Natural killer cell (primary cell): Measurements from ENCODE around the gene ADGRB3. TPM values are rescaled to one million over a fixed set of nuclear protein-coding genes. Genes with fewer than 3 reads are reported as not detected.

Source experiments
- ATAC-seq, 3 donors: fragments of 150-1000 bp in 2 of 3; fragments of 200-7000 bp in 1 of 3; cut with Tn5 transposase; 1 replicate in 1 of 3; 2 replicates in 2 of 3; pipeline ENCODE4 v1.10.0; 2021; ENCODE audit warnings: mild to moderate bottlenecking in 2 of 3, moderate library complexity in 2 of 3
- DNase-seq, 2 donors: peaks; one replicate each; pipeline versions ENCODE4 v3.0.0 to v3.0.0-alpha.2; 2013 to 2021; ENCODE audit warnings: mixed read lengths in 1 of 2
- H3K27ac ChIP-seq: one replicate; pipeline ENCODE4 v1.5.1; 2013; ENCODE audit warnings: mild to moderate bottlenecking, low read length
- H3K27me3 ChIP-seq: one replicate; pipeline ENCODE4 v1.6.1; 2013; ENCODE audit warnings: low read length; ENCODE audit not compliant: control insufficient read depth, insufficient read depth
- H3K36me3 ChIP-seq: one replicate; pipeline ENCODE4 v1.6.1; 2013; ENCODE audit warnings: low read length; ENCODE audit not compliant: control insufficient read depth, insufficient read depth
- H3K4me1 ChIP-seq: one replicate; pipeline ENCODE4 v1.6.1; 2013; ENCODE audit warnings: low read length; ENCODE audit not compliant: control insufficient read depth, insufficient read depth
- H3K4me3 ChIP-seq: one replicate; pipeline ENCODE4 v1.5.1; 2013; ENCODE audit warnings: low read length
- H3K9me3 ChIP-seq: one replicate; pipeline ENCODE4 v1.6.1; 2013; ENCODE audit warnings: low read length; ENCODE audit not compliant: control insufficient read depth, insufficient read depth
- H3K27ac Mint-ChIP-seq, 2 donors: one replicate each; pipeline ENCODE4 v1.8.0; 2022; ENCODE audit warnings: mild to moderate bottlenecking in 2 of 2, mixed read lengths in 2 of 2, moderate library complexity in 1 of 2
- H3K27me3 Mint-ChIP-seq, 2 donors: one replicate each; pipeline ENCODE4 v1.8.0; 2022; ENCODE audit warnings: low read depth in 2 of 2, mixed read lengths in 2 of 2
- H3K36me3 Mint-ChIP-seq: one replicate; pipeline ENCODE4 v1.8.0; 2022; ENCODE audit warnings: mixed read lengths
- H3K4me1 Mint-ChIP-seq, 2 donors: one replicate each; pipeline ENCODE4 v1.8.0; 2022; ENCODE audit warnings: mixed read lengths in 2 of 2
- H3K4me3 Mint-ChIP-seq: one replicate; pipeline ENCODE4 v1.8.0; 2022; ENCODE audit warnings: mild to moderate bottlenecking, moderate library complexity, mixed read lengths
- H3K9me3 Mint-ChIP-seq, 2 donors: one replicate each; pipeline ENCODE4 v1.8.0; 2022; ENCODE audit warnings: mixed read lengths in 2 of 2
- CTCF ChIP-seq: fragments of 200-600 bp; IDR thresholded peaks from one replicate; pipeline ENCODE4 v1.8.0; 2022; ENCODE audit warnings: antibody characterized with exemption
- whole genome bisulfite sequencing: methylation state at CpG from one replicate; pipeline ENCODE4 v1.1.7; 2013; ENCODE audit warnings: missing lambda C conversion rate; ENCODE audit not compliant: insufficient coverage; 5-methylcytosine and 5-hydroxymethylcytosine counted together
- intact Hi-C: fragments of 100-400 bp; cut with micrococcal nuclease; formaldehyde crosslinking; loops from one replicate; pipeline ENCODE4 v1.14.2; 2022
- total RNA-seq, 4 donors: library from RNA; stranded (reverse); fragments of 120-200 nt in 1 of 4; gene quantifications; one replicate each; pipeline versions ENCODE4 v1.2.3 to v1.2.4, GENCODE V29; 2013 to 2022

The ADGRB3 gene
- total RNA-seq, 3 donors from 2014 or later (not counting 1 experiment from before 2014, with no cell fraction given), result not detected

- DNase-seq, result peak in 1 of 2 donors; percentile 38
- Histone ChIP-seq H3K4me3 (no peak overlapping the region), H3K27ac (no peak overlapping the region), H3K9me3 (peaks cover 8% of the 10 kb centered on the region), H3K27me3 (no peaks in the 10 kb centered on the region), H3K4me1 (no peaks in the 10 kb centered on the region), H3K36me3 (no peaks in the 10 kb centered on the region)
- Mint-ChIP-seq H3K36me3 (no peaks in the 10 kb centered on the region), H3K27ac (no peak overlapping the region), H3K4me1 (no peaks in the 10 kb centered on the region), H3K4me3 (no peak overlapping the region), H3K27me3 (no peaks in the 10 kb centered on the region), H3K9me3 (peaks cover 11 to 13% of the 10 kb centered on the region in 2 donors)
- WGBS, result 10% methylated on average over 28 of the region's 28 CpGs
- intact Hi-C loops, result no loop called here
- peak in 1 of 3 donors; percentile 37 for ATAC-seq
- TF ChIP-seq CTCF, result no peak
Measured at GRCh38 chr6:69232911-69233448, 597.9 kb downstream of the ADGRB3 start.

- H3K27ac ChIP-seq, result no peak overlapping the region
- Mint-ChIP-seq H3K9me3 (peaks cover 6% of the 10 kb centered on the region in 2 donors), H3K4me3 (no peak overlapping the region), H3K4me1 (no peaks in the 10 kb centered on the region), H3K36me3 (no peaks in the 10 kb centered on the region), H3K27ac (no peak overlapping the region), H3K27me3 (no peaks in the 10 kb centered on the region)
- H3K9me3 ChIP-seq, result peaks cover 2% of the 10 kb centered on the region
- H3K27me3 ChIP-seq, result no peaks in the 10 kb centered on the region
- intact Hi-C loops, result no loop called here
- no peaks in the 10 kb centered on the region for H3K36me3 ChIP-seq
- ATAC-seq (no peak), DNase-seq (no peak)
- no peak for TF ChIP-seq CTCF
- H3K4me1 ChIP-seq, result no peaks in the 10 kb centered on the region
- no peak overlapping the region for H3K4me3 ChIP-seq
- 47% methylated on average over 1 of the region's 1 CpG for WGBS
Measured at GRCh38 chr6:69238067-69238466, 603.0 kb downstream of the ADGRB3 start.

- no peaks in the 10 kb centered on the region for H3K36me3 ChIP-seq
Measured at GRCh38 chr6:69246983-69247382, 611.9 kb downstream of the ADGRB3 start.

More at GRCh38 chr6:69246983-69247382, 611.9 kb downstream of the ADGRB3 start:
- Histone ChIP-seq H3K27ac (no peak overlapping the region), H3K27me3 (no peaks in the 10 kb centered on the region), H3K4me3 (no peak overlapping the region), H3K9me3 (no peaks in the 10 kb centered on the region), H3K4me1 (no peaks in the 10 kb centered on the region)
- intact Hi-C loops, result no loop called here
- peaks cover 9 to 16% of the 10 kb centered on the region in 2 donors for H3K9me3 Mint-ChIP-seq
- ATAC-seq (no peak), DNase-seq (no peak)
- H3K4me1 Mint-ChIP-seq, result no peaks in the 10 kb centered on the region
- no peaks in the 10 kb centered on the region for H3K36me3 Mint-ChIP-seq
- WGBS, result 85% methylated on average over 2 of the region's 2 CpGs
- H3K27me3 Mint-ChIP-seq, result no peaks in the 10 kb centered on the region
- TF ChIP-seq CTCF, result no peak
- no peak overlapping the region for H3K27ac Mint-ChIP-seq
- no peak overlapping the region for H3K4me3 Mint-ChIP-seq
